ENCODE data around the gene INPP5J. TPM values are rescaled to one million over a fixed set of nuclear protein-coding genes. Genes with fewer than 3 reads are reported as not detected.

The INPP5J gene
- total and polyA plus RNA-seq, 12 donors, result 0.48 to 8.1 (median 2.3) TPM

GRCh38 chr22:31184015-31184414 is 61.2 kb downstream of the INPP5J start:
- peaks cover 0 to 15% of the 10 kb centered on the region in 2 donors for H3K36me3 ChIP-seq (replicated peaks in 1 of 2)
- WGBS, 4 donors, result 90 to 100% (median 94%) methylated on average over 2 to 30 of the region's 30 CpGs

More at GRCh38 chr22:31184015-31184414, 61.2 kb downstream of the INPP5J start:
- intact Hi-C loops (cut with DNase I), result no loop called here
- H3K27me3 ChIP-seq, result no peaks in the 10 kb centered on the region
- H3K9me3 ChIP-seq (replicated peaks in 1 of 3), result no peaks in the 10 kb centered on the region
- no peak for DNase-seq
- no peak overlapping the region for H3K27ac ChIP-seq
- no peak for TF ChIP-seq CTCF (IDR thresholded peaks at IDR 0.05)
- no peak for TF ChIP-seq POLR2A (IDR thresholded peaks at IDR 0.05)
- no peak overlapping the region for H3K4me3 ChIP-seq
- peaks cover 0 to 14% of the 10 kb centered on the region in 2 donors for H3K4me1 ChIP-seq (replicated peaks in 1 of 2)

MicroRNAs encoded within 50 kb of the gene (microRNA counts, 767-probe panel; counts per million panel counts)
- microRNA hsa-miR-3928, result 0 counts per million in 2 donors

Small RNA genes lying within 50 kb of the gene (microRNA-seq; reads per million reads assigned to microRNA genes)
- gene MIR3928, result 4.0 to 11.4 (median 9.8) reads per million in 3 donors

Small RNA genes lying within 50 kb of the gene (small RNA-seq; reads per million reads assigned to genes)
- gene MIR3928, result 0.24 to 0.50 reads per million in 2 donors

Other genes with a start within 250 kb of the INPP5J start
- gene MORC2, start 154.2 kb upstream of the INPP5J start, total RNA-seq, result 10 to 100 TPM; 13.9 to 32.1 (median 17.2) TPM
- 10 to 100 TPM; 19.7 to 60.1 (median 25.8) TPM for gene MORC2, start 154.2 kb upstream of the INPP5J start, polyA plus RNA-seq
- 10 to 100 TPM; 33.3 to 90.5 (median 55.0) TPM for gene TUG1, start 153.7 kb upstream of the INPP5J start, total RNA-seq
- 10 to 100 TPM; 46.7 to 66.4 (median 47.0) TPM for gene TUG1, start 153.7 kb upstream of the INPP5J start, polyA plus RNA-seq
- 100 to 1,000 TPM in 4 of 9 donors, 10 to 100 TPM in 5; 13.0 to 115 (median 99.5) TPM for gene SMTN, start 41.6 kb upstream of the INPP5J start, total RNA-seq
- 100 to 1,000 TPM in 1 of 3 donors, 10 to 100 TPM in 1, 1 to 10 TPM in 1; 4.6 to 155 (median 58.6) TPM for gene SMTN, start 41.6 kb upstream of the INPP5J start, polyA plus RNA-seq
- 100 to 1,000 TPM in 6 of 9 donors, 10 to 100 TPM in 2, 1 to 10 TPM in 1; 6.6 to 546 (median 108) TPM for gene SELENOM, start 15.4 kb upstream of the INPP5J start, total RNA-seq
- gene SELENOM, start 15.4 kb upstream of the INPP5J start, polyA plus RNA-seq, result 100 to 1,000 TPM in 2 of 3 donors, 10 to 100 TPM in 1; 22.9 to 208 (median 134) TPM
- gene PLA2G3, start 17.5 kb downstream of the INPP5J start, total RNA-seq, result not detected
- gene PLA2G3, start 17.5 kb downstream of the INPP5J start, polyA plus RNA-seq, result under 1 TPM in 1 of 3 donors, not detected in 2; 0.09 TPM
- 10 to 100 TPM; 15.9 to 45.5 (median 34.3) TPM for gene RNF185, start 37.2 kb downstream of the INPP5J start, total RNA-seq
- 10 to 100 TPM; 16.0 to 41.7 (median 16.4) TPM for gene RNF185, start 37.2 kb downstream of the INPP5J start, polyA plus RNA-seq
- gene LIMK2, start 89.3 kb downstream of the INPP5J start, total RNA-seq, result 10 to 100 TPM; 16.9 to 36.1 (median 24.3) TPM
- 10 to 100 TPM; 12.6 to 18.7 (median 14.9) TPM for gene LIMK2, start 89.3 kb downstream of the INPP5J start, polyA plus RNA-seq
- gene PIK3IP1, start 169.5 kb downstream of the INPP5J start, total RNA-seq, result 100 to 1,000 TPM in 3 of 9 donors, 10 to 100 TPM in 6; 13.7 to 161 (median 74.4) TPM
- gene PIK3IP1, start 169.5 kb downstream of the INPP5J start, polyA plus RNA-seq, result 10 to 100 TPM; 12.1 to 22.8 (median 12.8) TPM
- 10 to 100 TPM; 14.4 to 34.8 (median 27.2) TPM for gene PATZ1, start 223.4 kb downstream of the INPP5J start, total RNA-seq
- gene PATZ1, start 223.4 kb downstream of the INPP5J start, polyA plus RNA-seq, result 10 to 100 TPM in 2 of 3 donors, 1 to 10 TPM in 1; 9.2 to 21.8 (median 21.0) TPM